GM12878 (cell line): ENCODE data around the gene KIF21B. TPM values are rescaled to one million over a fixed set of nuclear protein-coding genes. Genes with fewer than 3 reads are reported as not detected.

Source experiments
- ATAC-seq: fragments of 200-7000 bp; cut with Tn5 transposase; 3 replicates; pipeline ENCODE4 v1.9.1; 2020; ENCODE audit warnings: mild to moderate bottlenecking, moderate library complexity
- BruUV-seq: library from RNA; stranded (reverse); fragments of 400-500 nt; replicated peaks from 2 replicates; lab custom pipeline; 2021; lab: Mats Ljungman, UMichigan
- CTCF ChIA-PET: fragments of 300-600 bp; sonication (Branson Sonifier 250); formaldehyde crosslinking; extraction: SDS; loops from one replicate; lab custom pipeline; 2021; ENCODE audit warnings: inconsistent platforms; lab: Yijun Ruan, JAX
- POLR2A ChIA-PET: fragments of 350-600 bp; formaldehyde crosslinking; extraction: SDS; loops from one replicate; lab custom pipeline; 2021; ENCODE audit warnings: inconsistent platforms; lab: Charles Lee
- RAD21 ChIA-PET: fragments of 300-600 bp; sonication (Branson Sonifier 250); formaldehyde crosslinking; loops from one replicate; lab custom pipeline; 2023; ENCODE audit warnings: antibody characterized with exemption; ENCODE audit not compliant: unreplicated experiment; lab: Charles Lee
- SMC1A ChIA-PET: fragments of 300-600 bp; sonication (Branson Sonifier 250); formaldehyde crosslinking; loops from one replicate; lab custom pipeline; 2023; ENCODE audit not compliant: unreplicated experiment, uncharacterized antibody; lab: Charles Lee
- DNase-seq: peaks from one replicate; pipeline ENCODE4 v3.0.0-alpha.2; 2011; ENCODE audit warnings: low read depth, low spot score
- FAIRE-seq: peaks from 3 replicates; lab custom pipeline; 2011; peaks lifted over from hg19 to GRCh38; lab: Jason Lieb, UNC
- H2AFZ ChIP-seq: 2 replicates; pipeline ENCODE4 v1.6.0; 2011; ENCODE audit warnings: low read depth, low read length, control low read depth; ENCODE audit not compliant: control insufficient read depth
- H3K27ac ChIP-seq: 2 replicates; pipeline ENCODE4 v1.5.1; 2011; ENCODE audit warnings: control low read depth; ENCODE audit not compliant: control insufficient read depth, insufficient read depth
- H3K27me3 ChIP-seq, 2 experiments: replicated peaks in 1 of 2; 2 replicates each; pipeline versions ENCODE4 v1.6.0 to v1.6.1; 2011; ENCODE audit warnings: low read length in 1 of 2; ENCODE audit not compliant: control insufficient read depth in 2 of 2, insufficient read depth in 2 of 2
- H3K36me3 ChIP-seq, 2 experiments: 2 replicates each; pipeline ENCODE4 v1.5.1; 2011; ENCODE audit warnings: low read length in 1 of 2; ENCODE audit not compliant: control insufficient read depth in 2 of 2, insufficient read depth in 2 of 2
- H3K4me1 ChIP-seq: 2 replicates; pipeline ENCODE4 v1.6.1; 2011; ENCODE audit warnings: mild to moderate bottlenecking, low read length, moderate library complexity, mixed read lengths; ENCODE audit not compliant: control insufficient read depth, insufficient read depth
- H3K4me2 ChIP-seq: 2 replicates; pipeline ENCODE4 v1.6.0; 2011; ENCODE audit warnings: control low read depth; ENCODE audit not compliant: control insufficient read depth, insufficient read depth
- H3K4me3 ChIP-seq: fragments of 200-600 bp; sonication (generic); 2 replicates; pipeline ENCODE4 v1.5.1; 2016
- H3K79me2 ChIP-seq: 2 replicates; pipeline ENCODE4 v1.6.0; 2011; ENCODE audit warnings: low read length; ENCODE audit not compliant: control insufficient read depth, insufficient read depth
- H3K9ac ChIP-seq: 2 replicates; pipeline ENCODE4 v1.8.0; 2011; ENCODE audit warnings: low read length, control low read depth, mixed read lengths; ENCODE audit not compliant: control insufficient read depth, insufficient read depth
- H3K9me3 ChIP-seq: replicated peaks from 3 replicates; pipeline ENCODE4 v1.5.1; 2011; ENCODE audit warnings: mild to moderate bottlenecking, low read length; ENCODE audit not compliant: control insufficient read depth, insufficient read depth
- H4K20me1 ChIP-seq: 2 replicates; pipeline ENCODE4 v1.6.0; 2011; ENCODE audit not compliant: control insufficient read depth, insufficient read depth
- CEBPZ ChIP-seq: fragments of 150-350 bp; IDR thresholded peaks from 2 replicates; pipeline ENCODE4 v1.6.1; 2016; ENCODE audit warnings: low read depth, low read length
- CTCF ChIP-seq, 3 experiments: IDR thresholded peaks in 2 of 3; conservative IDR thresholded peaks in 1 of 3; 2 replicates each; pipeline ENCODE4 v1.5.1; 2011; ENCODE audit warnings: low read depth in 3 of 3, low read length in 3 of 3, mild to moderate bottlenecking in 3 of 3, control low read depth in 2 of 3, moderate library complexity in 2 of 3, inconsistent platforms in 1 of 3, mixed read lengths in 1 of 3; ENCODE audit not compliant: control insufficient read depth in 2 of 3, insufficient read depth in 1 of 3; ENCODE audit errors: extremely low read depth in 1 of 3
- MEF2B ChIP-seq: fragments of 450-650 bp; IDR thresholded peaks from 2 replicates; pipeline ENCODE4 v1.6.1; 2018; ENCODE audit warnings: mild to moderate bottlenecking, moderate library complexity; ENCODE audit not compliant: partially characterized antibody, poor library complexity, severe bottlenecking
- NKRF ChIP-seq: fragments of 450-650 bp; conservative IDR thresholded peaks from 2 replicates; pipeline ENCODE4 v1.6.1; 2017; ENCODE audit warnings: mild to moderate bottlenecking, moderate library complexity
- RB1 ChIP-seq: fragments of 450-650 bp; formaldehyde crosslinking; IDR thresholded peaks from 2 replicates; pipeline ENCODE4 v1.6.1; 2017; ENCODE audit warnings: mild to moderate bottlenecking, borderline replicate concordance
- USF2 ChIP-seq: IDR thresholded peaks from 2 replicates; pipeline ENCODE4 v1.6.1; 2011; ENCODE audit warnings: low read depth, low read length, improper control_type of control experiment, borderline replicate concordance
- ZNF592 ChIP-seq: fragments of 450-650 bp; IDR thresholded peaks from 2 replicates; pipeline ENCODE4 v1.6.1; 2017; ENCODE audit warnings: mild to moderate bottlenecking, moderate library complexity
- WGBS: methylation state at CpG from one replicate; pipeline ENCODE4 v1.1.6; 2016; ENCODE audit warnings: low lambda C conversion rate; ENCODE audit not compliant: insufficient replicate concordance, insufficient coverage; ENCODE audit errors: missing lambda C conversion rate; 5-methylcytosine and 5-hydroxymethylcytosine counted together
- in situ Hi-C: fragments of 300-500 bp; cut with MboI; formaldehyde crosslinking; loops from 9 replicates; pipeline ENCODE4 v1.14.3; 2018; ENCODE audit warnings: mixed read lengths
- intact Hi-C: fragments of 100-400 bp; cut with micrococcal nuclease; formaldehyde crosslinking; loops from one replicate; pipeline ENCODE4 v1.14.2; 2022; ENCODE audit not compliant: unreplicated experiment
- polyA plus RNA-seq, 11 experiments: library from polyadenylated mRNA; depleted of rRNA in 4 of 11; unstranded in 6 of 11; stranded (reverse) in 5 of 11; fragments of >200 nt; fragmentation: Nextera tagmentation in 4 of 11; fragmentation: Illumina TruSeq in 1 of 11; extraction: Ambion mirVana in 4 of 11; extraction: Trizol in 1 of 11; gene quantifications; 1 replicate in 1 of 11; 2 replicates in 10 of 11; pipeline versions ENCODE4 v1.2.1 to v1.2.3, GENCODE V29; 2011 to 2016; ENCODE audit warnings: inconsistent platforms in 2 of 11, missing spikeins in 2 of 11, low read depth in 1 of 11
- total RNA-seq, 4 experiments: library from RNA; depleted of rRNA in 3 of 4; stranded (reverse); fragments of >200 nt in 3 of 4; fragmentation: Illumina TruSeq in 1 of 4; extraction: Trizol in 1 of 4; gene quantifications; 2 replicates each; pipeline versions ENCODE4 v1.2.1 to v1.2.3, GENCODE V29; 2013 to 2021

KIF21B gene
- total and polyA plus RNA-seq, 10 of the 15 experiments (the other 5 are each of a cell fraction or from before 2014, with no cell fraction given) = 2.3 to 47.7 (median 12.6) TPM

- no peaks in the 10 kb centered on the region for H3K27me3 ChIP-seq
- H3K36me3 ChIP-seq = no peaks in the 10 kb centered on the region
- H4K20me1 ChIP-seq = no peaks in the 10 kb centered on the region
- no peaks in the 10 kb centered on the region for H3K4me1 ChIP-seq
- H3K9ac ChIP-seq = no peak overlapping the region
- DNase-seq = no peak
- no peak overlapping the region for H2AFZ ChIP-seq
- H3K79me2 ChIP-seq = no peaks in the 10 kb centered on the region
- H3K4me3 ChIP-seq = no peak overlapping the region
- ChIA-PET RAD21 (interaction anchor here (0.9 to 1.8 kb wide), 3 partner anchors 9 to 341 kb away, joined by 3 to 5 read pairs (median 4); no protein-coding TSS in a partner anchor), SMC1A (interaction anchor here (0.7 to 1.7 kb wide), 3 partner anchors 8 to 79 kb away, joined by 3 to 4 read pairs (median 3); no protein-coding TSS in a partner anchor), CTCF (interaction anchor here (1.2 to 1.3 kb wide), 2 partner anchors 9 to 160 kb away, joined by 3 to 9 read pairs; no protein-coding TSS in a partner anchor), POLR2A (no interaction called here)
- no peak overlapping the region for H3K4me2 ChIP-seq
- ATAC-seq = no peak
- 33% methylated on average over 2 of the region's 2 CpGs for WGBS
- intact Hi-C loops (no loop called here), in situ Hi-C loops (no loop called here)
- no peak for FAIRE-seq
- BruUV-seq = no TSS peak
- no peak overlapping the region for H3K27ac ChIP-seq
- no peaks in the 10 kb centered on the region for H3K9me3 ChIP-seq
- TF ChIP-seq ZNF592 = no peak
- no peak for TF ChIP-seq CEBPZ
- TF ChIP-seq RB1 = no peak
- TF ChIP-seq USF2 = no peak
- no peak for TF ChIP-seq MEF2B
- TF ChIP-seq CTCF (IDR thresholded peaks at IDR 0.05 in 2 of 3, conservative IDR thresholded peaks at IDR 0.05 in 1 of 3; ENCODE audit: control insufficient read depth in 2 of 3, extremely low read depth in 1 of 3, insufficient read depth in 1 of 3, low read depth in 3 of 3, low read length in 3 of 3) = no peak
- TF ChIP-seq NKRF = no peak
Observed at GRCh38 chr1:200963076-200963475, 60.4 kb downstream of the KIF21B start.
